HepG2 (cell line): ENCODE measurements around the gene CCL17. TPM values are rescaled to one million over a fixed set of nuclear protein-coding genes. Genes with fewer than 3 reads are reported as not detected.

ENCODE experiments used
- DPF2 ChIP-seq: sonication (generic); formaldehyde crosslinking; IDR thresholded peaks from 2 replicates; pipeline ENCODE4 v1.4.0; 2020; ENCODE audit warnings: mild to moderate bottlenecking, low read depth, missing genetic modification reagents, borderline replicate concordance
- ESRRA ChIP-seq: sonication (generic); formaldehyde crosslinking; IDR thresholded peaks from 2 replicates; pipeline ENCODE4 v1.5.1; 2020; ENCODE audit warnings: mild to moderate bottlenecking, low read depth, missing genetic modification reagents
- MAFK ChIP-seq, 2 experiments: IDR thresholded peaks in 1 of 2; conservative IDR thresholded peaks in 1 of 2; 2 replicates each; pipeline ENCODE4 v1.6.1; 2011; ENCODE audit warnings: improper control_type of control experiment in 2 of 2, low read length in 2 of 2
- MBD4 ChIP-seq: IDR thresholded peaks from 2 replicates; pipeline ENCODE4 v1.6.1; 2012; ENCODE audit warnings: low read length, inconsistent platforms, borderline replicate concordance
- MXI1 ChIP-seq: IDR thresholded peaks from 3 replicates; pipeline ENCODE4 v1.6.1; 2012; ENCODE audit warnings: low read depth, low read length, inconsistent platforms, borderline replicate concordance
- NFE2 ChIP-seq: sonication (generic); formaldehyde crosslinking; IDR thresholded peaks from 2 replicates; pipeline ENCODE4 v1.4.0; 2020; ENCODE audit warnings: missing genetic modification reagents
- NFE2L1 ChIP-seq: sonication (generic); formaldehyde crosslinking; IDR thresholded peaks from 2 replicates; pipeline ENCODE4 v1.4.0; 2020; ENCODE audit warnings: missing genetic modification reagents, mild to moderate bottlenecking, borderline replicate concordance
- RELA ChIP-seq: sonication (generic); formaldehyde crosslinking; IDR thresholded peaks from 2 replicates; pipeline ENCODE4 v1.4.0; 2020; ENCODE audit warnings: missing genetic modification reagents
- RFX5 ChIP-seq: IDR thresholded peaks from 2 replicates; pipeline ENCODE4 v1.6.1; 2011; ENCODE audit warnings: low read depth, low read length, improper control_type of control experiment
- ZFP36 ChIP-seq: fragments of 150-350 bp; IDR thresholded peaks from 2 replicates; pipeline ENCODE4 v1.6.1; 2018; ENCODE audit warnings: borderline replicate concordance, low read length, low read depth; ENCODE audit not compliant: partially characterized antibody
- polyA plus RNA-seq, 8 experiments: library from polyadenylated mRNA; depleted of rRNA in 3 of 8; stranded (reverse) in 7 of 8; unstranded in 1 of 8; fragments of >200 nt; fragmentation: Illumina TruSeq in 4 of 8; extraction: Trizol in 4 of 8; gene quantifications; 2 replicates each; pipeline versions ENCODE4 v1.2.1 to v1.2.3, GENCODE V29; 2011 to 2016; ENCODE audit warnings: low read depth in 4 of 8, missing spikeins in 1 of 8, mixed read lengths in 1 of 8; ENCODE audit not compliant: insufficient read depth in 1 of 8
- total RNA-seq, 5 experiments: library from RNA; depleted of rRNA; stranded (reverse); fragments of >200 nt; fragmentation: Illumina TruSeq; extraction: Trizol; gene quantifications; 2 replicates each; pipeline ENCODE4 v1.2.3, GENCODE V29; 2016; ENCODE audit warnings: low read depth in 1 of 5
- TF ChIP-seq, protein P1 (sequence below): sonication (generic); formaldehyde crosslinking; IDR thresholded peaks from 2 replicates; pipeline ENCODE4 v1.5.1; 2020; ENCODE audit warnings: mild to moderate bottlenecking, missing genetic modification reagents, moderate library complexity
- TF ChIP-seq, protein P2 (sequence below): sonication (generic); formaldehyde crosslinking; IDR thresholded peaks from 2 replicates; pipeline ENCODE4 v1.5.0; 2020; ENCODE audit warnings: mild to moderate bottlenecking, missing genetic modification reagents
- TF ChIP-seq, protein P3 (sequence below): sonication (generic); formaldehyde crosslinking; IDR thresholded peaks from 2 replicates; pipeline ENCODE4 v1.5.0; 2020; ENCODE audit warnings: mild to moderate bottlenecking, missing genetic modification reagents, moderate library complexity
- TF ChIP-seq, protein P4 (sequence below): sonication (generic); formaldehyde crosslinking; IDR thresholded peaks from 2 replicates; pipeline ENCODE4 v1.4.0; 2020; ENCODE audit warnings: mild to moderate bottlenecking, missing genetic modification reagents
- TF ChIP-seq, protein P5 (sequence below): sonication (generic); formaldehyde crosslinking; IDR thresholded peaks from 2 replicates; pipeline ENCODE4 v1.5.0; 2020; ENCODE audit warnings: missing genetic modification reagents, mild to moderate bottlenecking, borderline replicate concordance
- TF ChIP-seq, protein P6 (sequence below): sonication (generic); formaldehyde crosslinking; conservative IDR thresholded peaks from 2 replicates; pipeline ENCODE4 v1.4.0; 2020; ENCODE audit warnings: missing genetic modification reagents

Gene CCL17
- total and polyA plus RNA-seq, 2 of the 13 experiments (the other 11 are each of a cell fraction or from before 2014, with no cell fraction given), result not detected

DNA sequence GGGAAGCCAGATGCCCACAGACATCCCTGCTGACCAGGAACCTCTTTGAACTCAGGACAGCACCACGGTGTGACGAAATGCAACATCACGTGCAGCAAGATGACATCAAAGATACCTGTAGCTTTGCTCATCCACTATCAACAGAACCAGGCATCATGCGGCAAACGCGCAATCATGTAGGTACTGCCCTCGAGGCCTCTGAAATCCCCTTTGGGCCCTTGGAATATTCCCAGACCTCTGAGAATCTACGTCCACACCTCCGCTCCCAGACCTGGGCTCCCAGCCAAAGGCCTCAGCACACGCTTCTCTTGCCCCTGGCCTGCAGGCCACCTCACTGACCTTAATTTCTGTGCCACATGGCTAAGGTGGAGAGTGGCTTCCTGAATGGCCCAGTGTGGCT is 25.0 kb upstream of the CCL17 start (continued):
- TF ChIP-seq MXI1 (no peak), MBD4 (no peak), DPF2 (CRISPR knock-in tag) (no peak), RELA (no peak), RFX5 (no peak), ZFP36 (no peak), NFE2L1 (CRISPR knock-in tag) (no peak), MAFK (conservative IDR thresholded peaks at IDR 0.05 in 1 of 2, IDR thresholded peaks at IDR 0.05 in 1 of 2; ENCODE audit: low read length in 2 of 2) (no peak), NFE2 (no peak), ESRRA (no peak)
- TF ChIP-seq, protein P1, sequence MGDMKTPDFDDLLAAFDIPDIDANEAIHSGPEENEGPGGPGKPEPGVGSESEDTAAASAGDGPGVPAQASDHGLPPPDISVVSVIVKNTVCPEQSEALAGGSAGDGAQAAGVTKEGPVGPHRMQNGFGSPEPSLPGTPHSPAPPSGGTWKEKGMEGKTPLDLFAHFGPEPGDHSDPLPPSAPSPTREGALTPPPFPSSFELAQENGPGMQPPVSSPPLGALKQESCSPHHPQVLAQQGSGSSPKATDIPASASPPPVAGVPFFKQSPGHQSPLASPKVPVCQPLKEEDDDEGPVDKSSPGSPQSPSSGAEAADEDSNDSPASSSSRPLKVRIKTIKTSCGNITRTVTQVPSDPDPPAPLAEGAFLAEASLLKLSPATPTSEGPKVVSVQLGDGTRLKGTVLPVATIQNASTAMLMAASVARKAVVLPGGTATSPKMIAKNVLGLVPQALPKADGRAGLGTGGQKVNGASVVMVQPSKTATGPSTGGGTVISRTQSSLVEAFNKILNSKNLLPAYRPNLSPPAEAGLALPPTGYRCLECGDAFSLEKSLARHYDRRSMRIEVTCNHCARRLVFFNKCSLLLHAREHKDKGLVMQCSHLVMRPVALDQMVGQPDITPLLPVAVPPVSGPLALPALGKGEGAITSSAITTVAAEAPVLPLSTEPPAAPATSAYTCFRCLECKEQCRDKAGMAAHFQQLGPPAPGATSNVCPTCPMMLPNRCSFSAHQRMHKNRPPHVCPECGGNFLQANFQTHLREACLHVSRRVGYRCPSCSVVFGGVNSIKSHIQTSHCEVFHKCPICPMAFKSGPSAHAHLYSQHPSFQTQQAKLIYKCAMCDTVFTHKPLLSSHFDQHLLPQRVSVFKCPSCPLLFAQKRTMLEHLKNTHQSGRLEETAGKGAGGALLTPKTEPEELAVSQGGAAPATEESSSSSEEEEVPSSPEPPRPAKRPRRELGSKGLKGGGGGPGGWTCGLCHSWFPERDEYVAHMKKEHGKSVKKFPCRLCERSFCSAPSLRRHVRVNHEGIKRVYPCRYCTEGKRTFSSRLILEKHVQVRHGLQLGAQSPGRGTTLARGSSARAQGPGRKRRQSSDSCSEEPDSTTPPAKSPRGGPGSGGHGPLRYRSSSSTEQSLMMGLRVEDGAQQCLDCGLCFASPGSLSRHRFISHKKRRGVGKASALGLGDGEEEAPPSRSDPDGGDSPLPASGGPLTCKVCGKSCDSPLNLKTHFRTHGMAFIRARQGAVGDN, result no peak
- TF ChIP-seq, protein P2, sequence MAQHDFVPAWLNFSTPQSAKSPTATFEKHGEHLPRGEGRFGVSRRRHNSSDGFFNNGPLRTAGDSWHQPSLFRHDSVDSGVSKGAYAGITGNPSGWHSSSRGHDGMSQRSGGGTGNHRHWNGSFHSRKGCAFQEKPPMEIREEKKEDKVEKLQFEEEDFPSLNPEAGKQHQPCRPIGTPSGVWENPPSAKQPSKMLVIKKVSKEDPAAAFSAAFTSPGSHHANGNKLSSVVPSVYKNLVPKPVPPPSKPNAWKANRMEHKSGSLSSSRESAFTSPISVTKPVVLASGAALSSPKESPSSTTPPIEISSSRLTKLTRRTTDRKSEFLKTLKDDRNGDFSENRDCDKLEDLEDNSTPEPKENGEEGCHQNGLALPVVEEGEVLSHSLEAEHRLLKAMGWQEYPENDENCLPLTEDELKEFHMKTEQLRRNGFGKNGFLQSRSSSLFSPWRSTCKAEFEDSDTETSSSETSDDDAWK (CRISPR knock-in tag), result no peak
- TF ChIP-seq, protein P3, sequence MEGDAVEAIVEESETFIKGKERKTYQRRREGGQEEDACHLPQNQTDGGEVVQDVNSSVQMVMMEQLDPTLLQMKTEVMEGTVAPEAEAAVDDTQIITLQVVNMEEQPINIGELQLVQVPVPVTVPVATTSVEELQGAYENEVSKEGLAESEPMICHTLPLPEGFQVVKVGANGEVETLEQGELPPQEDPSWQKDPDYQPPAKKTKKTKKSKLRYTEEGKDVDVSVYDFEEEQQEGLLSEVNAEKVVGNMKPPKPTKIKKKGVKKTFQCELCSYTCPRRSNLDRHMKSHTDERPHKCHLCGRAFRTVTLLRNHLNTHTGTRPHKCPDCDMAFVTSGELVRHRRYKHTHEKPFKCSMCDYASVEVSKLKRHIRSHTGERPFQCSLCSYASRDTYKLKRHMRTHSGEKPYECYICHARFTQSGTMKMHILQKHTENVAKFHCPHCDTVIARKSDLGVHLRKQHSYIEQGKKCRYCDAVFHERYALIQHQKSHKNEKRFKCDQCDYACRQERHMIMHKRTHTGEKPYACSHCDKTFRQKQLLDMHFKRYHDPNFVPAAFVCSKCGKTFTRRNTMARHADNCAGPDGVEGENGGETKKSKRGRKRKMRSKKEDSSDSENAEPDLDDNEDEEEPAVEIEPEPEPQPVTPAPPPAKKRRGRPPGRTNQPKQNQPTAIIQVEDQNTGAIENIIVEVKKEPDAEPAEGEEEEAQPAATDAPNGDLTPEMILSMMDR (CRISPR knock-in tag), result no peak
- TF ChIP-seq, protein P4, sequence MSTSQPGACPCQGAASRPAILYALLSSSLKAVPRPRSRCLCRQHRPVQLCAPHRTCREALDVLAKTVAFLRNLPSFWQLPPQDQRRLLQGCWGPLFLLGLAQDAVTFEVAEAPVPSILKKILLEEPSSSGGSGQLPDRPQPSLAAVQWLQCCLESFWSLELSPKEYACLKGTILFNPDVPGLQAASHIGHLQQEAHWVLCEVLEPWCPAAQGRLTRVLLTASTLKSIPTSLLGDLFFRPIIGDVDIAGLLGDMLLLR, result no peak
- TF ChIP-seq, protein P5, sequence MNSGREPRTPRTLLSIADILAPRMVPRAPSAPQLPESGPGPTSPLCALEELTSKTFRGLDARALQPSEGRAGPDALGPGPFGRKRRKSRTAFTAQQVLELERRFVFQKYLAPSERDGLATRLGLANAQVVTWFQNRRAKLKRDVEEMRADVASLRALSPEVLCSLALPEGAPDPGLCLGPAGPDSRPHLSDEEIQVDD (CRISPR knock-in tag), result no peak
- TF ChIP-seq, protein P6, sequence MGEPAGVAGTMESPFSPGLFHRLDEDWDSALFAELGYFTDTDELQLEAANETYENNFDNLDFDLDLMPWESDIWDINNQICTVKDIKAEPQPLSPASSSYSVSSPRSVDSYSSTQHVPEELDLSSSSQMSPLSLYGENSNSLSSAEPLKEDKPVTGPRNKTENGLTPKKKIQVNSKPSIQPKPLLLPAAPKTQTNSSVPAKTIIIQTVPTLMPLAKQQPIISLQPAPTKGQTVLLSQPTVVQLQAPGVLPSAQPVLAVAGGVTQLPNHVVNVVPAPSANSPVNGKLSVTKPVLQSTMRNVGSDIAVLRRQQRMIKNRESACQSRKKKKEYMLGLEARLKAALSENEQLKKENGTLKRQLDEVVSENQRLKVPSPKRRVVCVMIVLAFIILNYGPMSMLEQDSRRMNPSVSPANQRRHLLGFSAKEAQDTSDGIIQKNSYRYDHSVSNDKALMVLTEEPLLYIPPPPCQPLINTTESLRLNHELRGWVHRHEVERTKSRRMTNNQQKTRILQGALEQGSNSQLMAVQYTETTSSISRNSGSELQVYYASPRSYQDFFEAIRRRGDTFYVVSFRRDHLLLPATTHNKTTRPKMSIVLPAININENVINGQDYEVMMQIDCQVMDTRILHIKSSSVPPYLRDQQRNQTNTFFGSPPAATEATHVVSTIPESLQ (CRISPR knock-in tag), result no peak
